ENCODE data around the gene ANKRD9. TPM values are rescaled to one million over a fixed set of nuclear protein-coding genes. Genes with fewer than 3 reads are reported as not detected.

Gene ANKRD9
- total and polyA plus RNA-seq, 12 donors, result 94.4 to 264 (median 120) TPM

GRCh38 chr14:102528431-102529170 is 19.0 kb upstream of the ANKRD9 start:
- Histone ChIP-seq H3K4me3 (no peak overlapping the region), H3K27me3 (no peaks in the 10 kb centered on the region), H3K9me3 (no peaks in the 10 kb centered on the region), H3K4me1 (peaks cover 0 to 26% (median 9%) of the 10 kb centered on the region in 9 donors), H3K36me3 (no peaks in the 10 kb centered on the region), H3K27ac (peak overlapping the region in 1 of 10 donors; percentile 26)
- WGBS, 2 donors, result 81 to 85% methylated on average over 11 of the region's 11 CpGs
- DNase-seq (no peak), ATAC-seq (no peak)
- no peak for TF ChIP-seq CTCF (IDR thresholded peaks at IDR 0.05)
- intact Hi-C loops (cut with DNase I), result loop anchor here in 3 of 10 donors (5.0 to 10.0 kb wide), 4 partner anchors 64 to 389 kb away; partner anchors contain the start of gene RCOR1 (in 1 of the 3)

DNA sequence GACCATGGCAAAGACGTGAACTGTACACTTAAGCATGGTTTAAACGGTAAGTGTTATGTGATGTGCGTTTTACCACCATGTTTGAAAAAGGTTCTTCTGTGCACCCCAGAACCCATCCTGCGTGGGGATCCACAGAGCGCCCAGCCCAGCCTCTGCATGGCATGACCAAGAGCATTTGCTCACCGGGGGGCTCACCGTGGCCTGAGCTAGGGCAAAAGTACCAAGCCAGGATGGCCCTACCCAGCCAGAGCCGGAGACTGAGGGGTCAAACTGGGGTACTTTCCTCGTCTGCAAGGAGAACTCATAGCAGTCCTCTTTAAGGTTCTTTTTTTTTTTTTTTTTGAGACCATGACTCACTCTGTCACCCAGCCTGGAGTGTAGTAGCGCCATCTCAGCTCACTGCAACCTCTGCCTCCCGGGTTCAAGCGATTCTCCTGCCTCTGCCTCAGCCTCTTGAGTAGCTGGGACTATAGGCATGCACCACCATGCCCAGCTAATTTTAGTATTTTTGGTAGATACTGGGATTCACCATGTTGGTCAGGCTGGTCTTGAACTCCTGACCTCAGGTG is 16.4 kb upstream of the ANKRD9 start:
- H3K27me3 ChIP-seq, result no peaks in the 10 kb centered on the region
- no peaks in the 10 kb centered on the region for H3K9me3 ChIP-seq
- H3K36me3 ChIP-seq, result no peaks in the 10 kb centered on the region
- TF ChIP-seq CTCF (IDR thresholded peaks at IDR 0.05), result no peak
- peaks cover 0 to 28% (median 10%) of the 10 kb centered on the region in 9 donors for H3K4me1 ChIP-seq
- ATAC-seq (no peak), DNase-seq (no peak)
- intact Hi-C loops (cut with DNase I), result loop anchor here in 7 of 10 donors (2.0 to 10.0 kb wide), 7 partner anchors 65 to 391 kb away; partner anchors contain the start of genes RCOR1 (in 2 of the 7) and ZNF839 (in 1 of the 7)
- H3K4me3 ChIP-seq, result peak overlapping the region in 1 of 10 donors; percentile 68
- peak overlapping the region in 4 of 10 donors; percentile 78 to 93 (median 88) for H3K27ac ChIP-seq
- WGBS, 2 donors, result 82 to 90% methylated on average over 12 of the region's 12 CpGs

GRCh38 chr14:102525219-102525928 is 15.8 kb upstream of the ANKRD9 start:
- WGBS, 2 donors, result 4 to 8% methylated on average over 11 of the region's 11 CpGs
- DNase-seq (no peak), ATAC-seq (peak; percentile 1 to 66 (median 34))
- Histone ChIP-seq H3K27ac (peak overlapping the region; percentile 42 to 93 (median 86)), H3K9me3 (no peaks in the 10 kb centered on the region), H3K36me3 (no peaks in the 10 kb centered on the region), H3K27me3 (no peaks in the 10 kb centered on the region), H3K4me3 (peak overlapping the region; percentile 29 to 81 (median 64)), H3K4me1 (peaks cover 0 to 28% (median 10%) of the 10 kb centered on the region in 9 donors)
- TF ChIP-seq CTCF (IDR thresholded peaks at IDR 0.05), result no peak
- intact Hi-C loops (cut with DNase I), result loop anchor here in 7 of 10 donors (2.0 to 10.0 kb wide), 7 partner anchors 65 to 392 kb away; partner anchors contain the start of genes RCOR1 (in 2 of the 7) and ZNF839 (in 1 of the 7)

All from heart right ventricle (tissue), 16 donors.